Smooth muscle cell (in vitro differentiated cells): ENCODE measurements around the gene CACNA1A. TPM values are rescaled to one million over a fixed set of nuclear protein-coding genes. Genes with fewer than 3 reads are reported as not detected.

Source experiments
- DNase-seq: peaks from one replicate; lab custom pipeline; 2025; ENCODE audit not compliant: unreplicated experiment; lab: John Stamatoyannopoulos, UW
- H2AFZ ChIP-seq: fragments of 200-600 bp; sonication (generic); 2 replicates; pipeline ENCODE4 v1.6.0; 2016; ENCODE audit warnings: antibody characterized with exemption, low read depth, mild to moderate bottlenecking
- H3F3A ChIP-seq: fragments of 200-600 bp; sonication (generic); 2 replicates; pipeline ENCODE4 v1.6.0; 2017; ENCODE audit warnings: antibody characterized with exemption, low read depth
- H3K27ac ChIP-seq: fragments of 200-600 bp; sonication (generic); 2 replicates; pipeline ENCODE4 v1.5.1; 2016; ENCODE audit warnings: low read depth, mild to moderate bottlenecking
- H3K27me3 ChIP-seq: fragments of 200-600 bp; sonication (generic); 2 replicates; pipeline ENCODE4 v1.6.1; 2016; ENCODE audit warnings: low read depth, mild to moderate bottlenecking
- H3K36me3 ChIP-seq: fragments of 200-600 bp; sonication (generic); 2 replicates; pipeline ENCODE4 v1.5.1; 2016; ENCODE audit warnings: low read depth
- H3K4me1 ChIP-seq: fragments of 200-600 bp; sonication (generic); 2 replicates; pipeline ENCODE4 v1.5.1; 2016; ENCODE audit warnings: low read depth
- H3K4me2 ChIP-seq: fragments of 200-600 bp; sonication (generic); 2 replicates; pipeline ENCODE4 v1.6.0; 2016; ENCODE audit warnings: mild to moderate bottlenecking
- H3K4me3 ChIP-seq: fragments of 200-600 bp; sonication (generic); 2 replicates; pipeline ENCODE4 v1.5.1; 2016; ENCODE audit warnings: mild to moderate bottlenecking
- H3K79me2 ChIP-seq: fragments of 200-600 bp; sonication (generic); 2 replicates; pipeline ENCODE4 v1.6.0; 2016; ENCODE audit warnings: low read depth, mild to moderate bottlenecking
- H3K9ac ChIP-seq: fragments of 200-600 bp; sonication (generic); 2 replicates; pipeline ENCODE4 v1.6.0; 2016; ENCODE audit warnings: low read depth
- H3K9me3 ChIP-seq: fragments of 200-600 bp; sonication (generic); replicated peaks from 2 replicates; pipeline ENCODE4 v1.5.1; 2016; ENCODE audit warnings: low read depth
- H4K20me1 ChIP-seq: fragments of 200-600 bp; sonication (generic); 2 replicates; pipeline ENCODE4 v1.6.0; 2016; ENCODE audit warnings: low read depth
- WGBS: methylation state at CpG from one replicate; pipeline ENCODE4 v1.1.7; 2016; ENCODE audit warnings: low lambda C conversion rate; 5-methylcytosine and 5-hydroxymethylcytosine counted together
- polyA plus RNA-seq: library from polyadenylated mRNA; unstranded; fragments of >200 nt; fragmentation: Nextera tagmentation; extraction: Ambion mirVana; gene quantifications from 2 replicates; pipeline ENCODE4 v1.2.1, GENCODE V29; 2016
- total RNA-seq: library from RNA; depleted of rRNA; stranded (reverse); fragments of >200 nt; gene quantifications from 2 replicates; pipeline ENCODE4 v1.2.3, GENCODE V29; 2014
- TF ChIP-seq, protein P1 (sequence below): fragments of 200-600 bp; sonication (generic); IDR thresholded peaks from 2 replicates; pipeline ENCODE4 v1.5.1; 2017; ENCODE audit warnings: borderline replicate concordance, mild to moderate bottlenecking, antibody characterized with exemption; ENCODE audit not compliant: insufficient read depth, poor library complexity, severe bottlenecking

CACNA1A gene
- total and polyA plus RNA-seq, 2 experiments from 2014 or later = 1.3 to 3.0 TPM

DNA sequence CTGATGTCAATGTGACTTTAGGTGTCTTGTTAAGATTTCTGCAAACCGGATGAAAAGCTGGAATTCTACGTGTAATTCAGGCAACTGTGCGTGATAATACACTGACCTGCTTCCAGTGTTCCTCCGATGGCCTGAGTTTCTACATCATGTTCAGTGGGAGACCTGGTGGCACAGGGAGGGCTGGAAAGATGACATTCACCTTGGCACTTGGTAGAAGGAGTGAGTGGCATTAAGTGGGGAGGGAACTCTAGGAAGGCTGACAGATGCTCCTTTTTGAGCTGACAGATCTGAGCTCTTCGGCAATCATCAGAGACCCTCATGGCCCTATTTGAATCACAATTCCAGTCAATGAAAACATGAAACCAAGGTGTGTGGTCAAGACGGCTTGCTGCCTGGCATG lies 4.0 kb downstream of the CACNA1A start:
- peaks cover 37% of the 10 kb centered on the region for H3K27me3 ChIP-seq
- H3K27ac ChIP-seq = no peak overlapping the region
- no peak overlapping the region for H3K9ac ChIP-seq
- no peaks in the 10 kb centered on the region for H3K36me3 ChIP-seq
- no peak for DNase-seq
- no peaks in the 10 kb centered on the region for H3F3A ChIP-seq
- WGBS = 87% methylated on average over 6 of the region's 6 CpGs
- no peak overlapping the region for H3K4me2 ChIP-seq
- no peaks in the 10 kb centered on the region for H3K79me2 ChIP-seq
- TF ChIP-seq, protein P1, sequence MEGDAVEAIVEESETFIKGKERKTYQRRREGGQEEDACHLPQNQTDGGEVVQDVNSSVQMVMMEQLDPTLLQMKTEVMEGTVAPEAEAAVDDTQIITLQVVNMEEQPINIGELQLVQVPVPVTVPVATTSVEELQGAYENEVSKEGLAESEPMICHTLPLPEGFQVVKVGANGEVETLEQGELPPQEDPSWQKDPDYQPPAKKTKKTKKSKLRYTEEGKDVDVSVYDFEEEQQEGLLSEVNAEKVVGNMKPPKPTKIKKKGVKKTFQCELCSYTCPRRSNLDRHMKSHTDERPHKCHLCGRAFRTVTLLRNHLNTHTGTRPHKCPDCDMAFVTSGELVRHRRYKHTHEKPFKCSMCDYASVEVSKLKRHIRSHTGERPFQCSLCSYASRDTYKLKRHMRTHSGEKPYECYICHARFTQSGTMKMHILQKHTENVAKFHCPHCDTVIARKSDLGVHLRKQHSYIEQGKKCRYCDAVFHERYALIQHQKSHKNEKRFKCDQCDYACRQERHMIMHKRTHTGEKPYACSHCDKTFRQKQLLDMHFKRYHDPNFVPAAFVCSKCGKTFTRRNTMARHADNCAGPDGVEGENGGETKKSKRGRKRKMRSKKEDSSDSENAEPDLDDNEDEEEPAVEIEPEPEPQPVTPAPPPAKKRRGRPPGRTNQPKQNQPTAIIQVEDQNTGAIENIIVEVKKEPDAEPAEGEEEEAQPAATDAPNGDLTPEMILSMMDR = no peak
- H3K4me1 ChIP-seq = peaks cover 7% of the 10 kb centered on the region
- H4K20me1 ChIP-seq = no peaks in the 10 kb centered on the region
- H2AFZ ChIP-seq = no peak overlapping the region
- no peak overlapping the region for H3K4me3 ChIP-seq
- no peaks in the 10 kb centered on the region for H3K9me3 ChIP-seq

DNA sequence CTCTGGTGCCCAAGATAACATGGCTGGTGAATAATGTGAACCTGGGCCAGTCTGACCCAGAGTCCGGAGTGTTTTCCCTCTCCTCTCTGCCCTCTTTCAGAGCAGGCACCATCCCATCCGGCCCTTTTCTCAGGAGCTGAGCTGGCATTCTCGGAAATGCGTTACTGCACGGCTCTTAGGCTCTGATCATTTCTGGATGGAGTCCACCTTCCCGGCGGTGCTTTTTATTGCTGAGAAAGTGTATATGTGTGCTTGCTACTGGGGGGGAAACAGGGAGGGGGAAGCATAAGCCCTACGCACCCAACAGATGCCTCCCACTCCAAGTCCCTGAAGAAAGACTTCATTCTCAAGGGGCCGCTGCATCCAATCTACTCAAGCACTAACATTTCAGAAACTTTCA lies 6.6 kb downstream of the CACNA1A start:
- no peaks in the 10 kb centered on the region for H3K79me2 ChIP-seq
- no peaks in the 10 kb centered on the region for H3F3A ChIP-seq
- DNase-seq = no peak
- H3K4me3 ChIP-seq = no peak overlapping the region
- TF ChIP-seq, protein P1 = no peak
- no peak overlapping the region for H2AFZ ChIP-seq
- WGBS = 93% methylated on average over 9 of the region's 9 CpGs
- H4K20me1 ChIP-seq = no peaks in the 10 kb centered on the region
- no peaks in the 10 kb centered on the region for H3K4me1 ChIP-seq
- H3K9ac ChIP-seq = no peak overlapping the region
- H3K4me2 ChIP-seq = no peak overlapping the region
- no peaks in the 10 kb centered on the region for H3K36me3 ChIP-seq
- no peak overlapping the region for H3K27ac ChIP-seq
- H3K9me3 ChIP-seq = no peaks in the 10 kb centered on the region
- peaks cover 11% of the 10 kb centered on the region for H3K27me3 ChIP-seq

DNA sequence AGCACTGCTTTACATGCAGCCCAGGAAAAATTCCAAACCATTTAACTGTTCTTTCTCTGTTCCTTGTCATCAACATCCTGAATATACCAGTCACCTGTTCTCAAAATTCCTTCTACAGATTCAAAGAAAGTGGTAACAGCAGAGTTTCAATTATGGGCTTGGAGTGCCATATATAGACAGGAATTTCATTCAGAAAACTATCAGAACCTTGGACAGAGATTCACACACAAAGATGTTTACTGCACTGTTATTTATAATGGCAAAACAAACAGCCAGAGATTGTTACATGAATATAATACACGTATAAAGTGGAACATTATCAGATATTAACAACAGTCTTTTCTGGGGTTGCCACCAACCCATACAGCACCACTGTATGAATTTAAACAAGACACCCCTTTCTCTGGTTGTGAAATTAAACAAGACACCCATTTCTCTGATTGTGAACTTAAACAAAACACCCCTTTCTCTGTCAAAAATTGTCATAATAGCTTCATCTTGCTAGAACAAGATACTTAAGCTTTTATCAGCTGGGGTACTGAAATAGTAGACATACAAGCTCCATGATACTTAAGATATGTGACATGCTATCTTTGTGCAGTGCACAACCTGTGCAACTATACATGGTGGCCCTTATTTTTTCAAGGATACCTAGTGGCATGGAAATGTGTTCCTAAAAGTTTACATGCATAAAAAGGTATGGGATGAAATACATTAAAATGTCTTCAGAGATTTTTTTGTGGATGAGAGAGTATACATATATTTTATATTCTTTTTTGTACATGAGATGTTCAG lies 12.6 kb downstream of the CACNA1A start:
- Histone ChIP-seq H3K27me3 (no peaks in the 10 kb centered on the region), H3K9me3 (no peaks in the 10 kb centered on the region), H3K4me3 (no peak overlapping the region), H4K20me1 (no peaks in the 10 kb centered on the region), H3K4me2 (no peak overlapping the region), H3K9ac (no peak overlapping the region), H3K4me1 (no peaks in the 10 kb centered on the region), H3K36me3 (no peaks in the 10 kb centered on the region), H3F3A (no peaks in the 10 kb centered on the region), H3K79me2 (no peaks in the 10 kb centered on the region), H2AFZ (no peak overlapping the region), H3K27ac (no peak overlapping the region)
- WGBS = 88% methylated on average over 1 of the region's 1 CpG
- DNase-seq = no peak
- TF ChIP-seq, protein P1 = no peak

DNA sequence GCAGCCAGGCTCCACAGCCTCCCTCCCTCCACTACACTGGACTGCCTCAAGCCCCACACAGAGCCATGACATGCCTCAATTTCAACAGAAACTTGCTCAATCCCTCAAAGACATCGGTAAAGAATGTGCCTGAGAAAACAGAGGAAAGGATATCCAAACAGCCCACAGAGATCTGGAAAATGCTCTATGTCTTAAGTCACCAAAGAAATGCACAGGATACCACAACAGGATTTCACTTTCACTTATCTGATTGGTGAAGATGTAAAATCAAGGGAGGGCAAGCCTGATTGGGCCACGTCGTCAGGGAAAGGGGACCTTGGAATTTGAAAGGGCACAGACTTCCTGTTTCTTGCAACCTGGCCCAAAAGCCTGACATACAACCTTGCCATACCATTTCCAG lies 14.2 kb downstream of the CACNA1A start:
- no peak overlapping the region for H3K4me3 ChIP-seq
- no peak overlapping the region for H3K27ac ChIP-seq
- DNase-seq = no peak
- TF ChIP-seq, protein P1 = no peak
- no peak overlapping the region for H2AFZ ChIP-seq
- no peaks in the 10 kb centered on the region for H3F3A ChIP-seq
- H3K4me2 ChIP-seq = no peak overlapping the region
- H3K36me3 ChIP-seq = no peaks in the 10 kb centered on the region
- WGBS = 27% methylated on average over 3 of the region's 3 CpGs
- no peaks in the 10 kb centered on the region for H3K4me1 ChIP-seq
- no peaks in the 10 kb centered on the region for H3K79me2 ChIP-seq
- H3K9me3 ChIP-seq = no peaks in the 10 kb centered on the region
- H3K9ac ChIP-seq = no peak overlapping the region
- no peaks in the 10 kb centered on the region for H4K20me1 ChIP-seq
- no peaks in the 10 kb centered on the region for H3K27me3 ChIP-seq
